Karpas-422 (cell line): ENCODE results near the gene ABCD2. TPM values are rescaled to one million over a fixed set of nuclear protein-coding genes. Genes with fewer than 3 reads are reported as not detected.

Source experiments
- DNase-seq: peaks from one replicate; pipeline ENCODE4 v3.0.0-alpha.2; 2015
- H2AFZ ChIP-seq: fragments of 200-600 bp; sonication (generic); 2 replicates; pipeline ENCODE4 v1.6.1; 2014; ENCODE audit warnings: antibody characterized with exemption, low read length, mixed read lengths
- H3K27ac ChIP-seq: fragments of 200-600 bp; sonication (generic); 2 replicates; pipeline ENCODE4 v1.5.1; 2014; ENCODE audit warnings: mild to moderate bottlenecking, low read length, moderate library complexity
- H3K27me3 ChIP-seq: fragments of 200-600 bp; sonication (generic); 2 replicates; pipeline ENCODE4 v1.6.1; 2014; ENCODE audit warnings: low read length, mixed read lengths
- H3K36me3 ChIP-seq: fragments of 200-600 bp; sonication (generic); 2 replicates; pipeline ENCODE4 v1.6.1; 2014; ENCODE audit warnings: low read length, mixed read lengths; ENCODE audit not compliant: insufficient read depth
- H3K4me1 ChIP-seq: fragments of 200-600 bp; sonication (generic); 2 replicates; pipeline ENCODE4 v1.6.1; 2014; ENCODE audit warnings: mild to moderate bottlenecking, low read length, mixed read lengths
- H3K4me2 ChIP-seq: fragments of 200-600 bp; sonication (generic); 2 replicates; pipeline ENCODE4 v1.6.1; 2014; ENCODE audit warnings: low read length, low read depth, mild to moderate bottlenecking; ENCODE audit not compliant: poor library complexity, severe bottlenecking
- H3K4me3 ChIP-seq: fragments of 200-600 bp; sonication (generic); 2 replicates; pipeline ENCODE4 v1.5.1; 2014; ENCODE audit warnings: mild to moderate bottlenecking, antibody characterized with exemption, low read length, mixed read lengths
- H3K79me2 ChIP-seq: fragments of 200-600 bp; sonication (generic); 2 replicates; pipeline ENCODE4 v1.6.1; 2014; ENCODE audit warnings: mild to moderate bottlenecking, low read length, mixed read lengths
- H3K9ac ChIP-seq: fragments of 200-600 bp; sonication (generic); 2 replicates; pipeline ENCODE4 v1.6.0; 2014; ENCODE audit warnings: low read length
- H3K9me2 ChIP-seq: fragments of 200-600 bp; sonication (generic), shearing (Covaris generic); replicated peaks from 2 replicates; pipeline ENCODE4 v1.6.0; 2014; ENCODE audit warnings: mild to moderate bottlenecking, low read length, moderate library complexity; ENCODE audit not compliant: insufficient read depth
- H3K9me3 ChIP-seq: fragments of 300-700, 200-600 bp; sonication (generic); 2 replicates; pipeline ENCODE4 v1.6.1; 2014; ENCODE audit warnings: low read length, mixed read lengths
- H4K20me1 ChIP-seq: fragments of 200-600 bp; sonication (generic); 2 replicates; pipeline ENCODE4 v1.6.1; 2014; ENCODE audit warnings: mild to moderate bottlenecking, antibody characterized with exemption, low read length, low read depth; ENCODE audit not compliant: insufficient read depth
- total RNA-seq: library from RNA; depleted of rRNA; stranded (reverse); fragments of >200 nt; shearing (Covaris generic); gene quantifications from 2 replicates; pipeline ENCODE4 v1.2.3, GENCODE V29; 2014; ENCODE audit warnings: low replicate concordance; rRNA removed

The ABCD2 gene
- total RNA-seq, result not detected in 2 replicates

- H2AFZ ChIP-seq, result peak within 1 kb of the TSS; percentile 68
- no peaks in the 10 kb centered on the region for H3K79me2 ChIP-seq
- no peaks in the 10 kb centered on the region for H4K20me1 ChIP-seq
- no peak within 1 kb of the TSS for H3K27ac ChIP-seq
- peak within 1 kb of the TSS; percentile 59 for H3K4me3 ChIP-seq
- no peaks in the 10 kb centered on the region for H3K36me3 ChIP-seq
- H3K9ac ChIP-seq, result peak within 1 kb of the TSS; percentile 33
- peaks cover 24% of the 10 kb centered on the region for H3K4me1 ChIP-seq
- H3K4me2 ChIP-seq, result peak within 1 kb of the TSS; percentile 69
- no peaks in the 10 kb centered on the region for H3K9me3 ChIP-seq
- DNase-seq, result peak; percentile 62
- no peaks in the 10 kb centered on the region for H3K27me3 ChIP-seq
- H3K9me2 ChIP-seq, result no peaks in the 10 kb centered on the region
Observed at GRCh38 chr12:39619660-39620433, at the start of gene ABCD2. TSS of gene ABCD2 (minus strand) at chr12:39619803. CDS start at chr12:39619615, 188 bp downstream.

GRCh38 chr12:39660101-39660500 lies 40.5 kb upstream of the ABCD2 start:
- H3K79me2 ChIP-seq, result no peaks in the 10 kb centered on the region
- H4K20me1 ChIP-seq, result no peaks in the 10 kb centered on the region
- H3K4me2 ChIP-seq, result no peak overlapping the region
- H3K9ac ChIP-seq, result no peak overlapping the region
- no peaks in the 10 kb centered on the region for H3K27me3 ChIP-seq
- H3K4me1 ChIP-seq, result no peaks in the 10 kb centered on the region
- no peaks in the 10 kb centered on the region for H3K9me2 ChIP-seq
- no peak overlapping the region for H2AFZ ChIP-seq
- H3K27ac ChIP-seq, result no peak overlapping the region
- H3K4me3 ChIP-seq, result no peak overlapping the region
- H3K9me3 ChIP-seq, result peaks cover 3% of the 10 kb centered on the region; the same call in 1 of the 2 replicates
- H3K36me3 ChIP-seq, result no peaks in the 10 kb centered on the region
- DNase-seq, result no peak

GRCh38 chr12:39647383-39647782 lies 27.8 kb upstream of the ABCD2 start:
- no peak overlapping the region for H3K4me2 ChIP-seq
- no peak overlapping the region for H3K4me3 ChIP-seq
- no peaks in the 10 kb centered on the region for H3K9me2 ChIP-seq
- H3K9ac ChIP-seq, result no peak overlapping the region
- H3K79me2 ChIP-seq, result no peaks in the 10 kb centered on the region
- H3K36me3 ChIP-seq, result no peaks in the 10 kb centered on the region
- H2AFZ ChIP-seq, result no peak overlapping the region
- DNase-seq, result no peak
- H3K4me1 ChIP-seq, result no peaks in the 10 kb centered on the region
- peaks cover under 1% of the 10 kb centered on the region; the same call in 1 of the 2 replicates for H3K9me3 ChIP-seq
- no peaks in the 10 kb centered on the region for H4K20me1 ChIP-seq
- no peak overlapping the region for H3K27ac ChIP-seq
- no peaks in the 10 kb centered on the region for H3K27me3 ChIP-seq

- H3K36me3 ChIP-seq, result no peaks in the 10 kb centered on the region
- H4K20me1 ChIP-seq, result no peaks in the 10 kb centered on the region
- H3K9me2 ChIP-seq, result no peaks in the 10 kb centered on the region
- H3K9ac ChIP-seq, result no peak overlapping the region
- H3K9me3 ChIP-seq, result no peaks in the 10 kb centered on the region
- H3K4me2 ChIP-seq, result no peak overlapping the region
- H3K27me3 ChIP-seq, result no peaks in the 10 kb centered on the region
- H3K4me1 ChIP-seq, result no peaks in the 10 kb centered on the region
- no peaks in the 10 kb centered on the region for H3K79me2 ChIP-seq
- no peak overlapping the region for H3K27ac ChIP-seq
- DNase-seq, result no peak
- no peak overlapping the region for H3K4me3 ChIP-seq
- H2AFZ ChIP-seq, result no peak overlapping the region
Observed at GRCh38 chr12:39646963-39647362, 27.4 kb upstream of the ABCD2 start.

GRCh38 chr12:39643052-39643451 lies 23.4 kb upstream of the ABCD2 start:
- H3K27ac ChIP-seq, result no peak overlapping the region
- no peak for DNase-seq
- H3K9ac ChIP-seq, result no peak overlapping the region
- H3K79me2 ChIP-seq, result no peaks in the 10 kb centered on the region
- H3K36me3 ChIP-seq, result no peaks in the 10 kb centered on the region
- H3K4me2 ChIP-seq, result no peak overlapping the region
- H3K9me2 ChIP-seq, result no peaks in the 10 kb centered on the region
- H3K4me3 ChIP-seq, result no peak overlapping the region
- no peaks in the 10 kb centered on the region for H4K20me1 ChIP-seq
- no peaks in the 10 kb centered on the region for H3K4me1 ChIP-seq
- no peaks in the 10 kb centered on the region for H3K27me3 ChIP-seq
- no peaks in the 10 kb centered on the region for H3K9me3 ChIP-seq
- no peak overlapping the region for H2AFZ ChIP-seq

GRCh38 chr12:39638840-39639239 lies 19.2 kb upstream of the ABCD2 start:
- Histone ChIP-seq H3K27ac (no peak overlapping the region), H4K20me1 (no peaks in the 10 kb centered on the region), H2AFZ (no peak overlapping the region), H3K4me3 (no peak overlapping the region), H3K36me3 (no peaks in the 10 kb centered on the region), H3K9me2 (no peaks in the 10 kb centered on the region), H3K9me3 (peaks cover 8% of the 10 kb centered on the region; the same call in 1 of the 2 replicates), H3K4me1 (no peaks in the 10 kb centered on the region), H3K27me3 (no peaks in the 10 kb centered on the region), H3K79me2 (no peaks in the 10 kb centered on the region), H3K4me2 (no peak overlapping the region), H3K9ac (no peak overlapping the region)
- DNase-seq, result no peak

- no peak overlapping the region for H3K9ac ChIP-seq
- DNase-seq, result no peak
- H3K9me2 ChIP-seq, result no peaks in the 10 kb centered on the region
- no peaks in the 10 kb centered on the region for H3K79me2 ChIP-seq
- H3K4me1 ChIP-seq, result no peaks in the 10 kb centered on the region
- H2AFZ ChIP-seq, result no peak overlapping the region
- no peaks in the 10 kb centered on the region for H4K20me1 ChIP-seq
- no peak overlapping the region for H3K27ac ChIP-seq
- H3K4me2 ChIP-seq, result no peak overlapping the region
- H3K36me3 ChIP-seq, result no peaks in the 10 kb centered on the region
- H3K9me3 ChIP-seq, result peaks cover 8% of the 10 kb centered on the region; the same call in 1 of the 2 replicates
- no peak overlapping the region for H3K4me3 ChIP-seq
- no peaks in the 10 kb centered on the region for H3K27me3 ChIP-seq
Observed at GRCh38 chr12:39638178-39638577, 18.6 kb upstream of the ABCD2 start.

GRCh38 chr12:39632670-39633069 lies 13.1 kb upstream of the ABCD2 start:
- peaks cover 5% of the 10 kb centered on the region; the same call in 1 of the 2 replicates for H3K9me3 ChIP-seq
- no peaks in the 10 kb centered on the region for H3K79me2 ChIP-seq
- no peak overlapping the region for H3K4me3 ChIP-seq
- H3K4me1 ChIP-seq, result no peaks in the 10 kb centered on the region
- no peak overlapping the region for H3K27ac ChIP-seq
- no peak overlapping the region for H3K4me2 ChIP-seq
- H3K9ac ChIP-seq, result no peak overlapping the region
- DNase-seq, result no peak
- no peaks in the 10 kb centered on the region for H4K20me1 ChIP-seq
- H2AFZ ChIP-seq, result no peak overlapping the region
- no peaks in the 10 kb centered on the region for H3K36me3 ChIP-seq
- H3K27me3 ChIP-seq, result no peaks in the 10 kb centered on the region
- no peaks in the 10 kb centered on the region for H3K9me2 ChIP-seq
